ENCODE measurements around the gene TTC21A. TPM values are rescaled to one million over a fixed set of nuclear protein-coding genes. Genes with fewer than 3 reads are reported as not detected.

TTC21A gene
- total and polyA plus RNA-seq, 4 donors = 6.1 to 30.4 (median 11.7) TPM

- WGBS, 2 donors = 37 to 38% methylated on average over 5 of the region's 5 CpGs
- H3K9ac ChIP-seq (ENCODE audit: insufficient read depth in 1 of 2, low read length in 2 of 2) = peak overlapping the region in 1 of 2 donors; percentile 86
- H3K27ac ChIP-seq (ENCODE audit: low read depth in 1 of 2, low read length in 1 of 2) = peak overlapping the region; percentile 98 to 100
Measured at GRCh38 chr3:39150148-39150802, 42.8 kb downstream of the TTC21A start.

GRCh38 chr3:39150803-39151631 lies 43.5 kb downstream of the TTC21A start:
- peaks cover 21 to 71% (median 46%) of the 10 kb centered on the region in 5 donors for H3K4me1 ChIP-seq (ENCODE audit: control insufficient read depth in 5 of 5, insufficient read depth in 5 of 5, low read length in 5 of 5)
- DNase-seq = peak; percentile 92 to 96 (median 93)

More at GRCh38 chr3:39150148-39150802, 42.8 kb downstream of the TTC21A start:
- Histone ChIP-seq H3K9me3 (ENCODE audit: control insufficient read depth in 4 of 4, insufficient read depth in 3 of 4, low read length in 3 of 4) (no peaks in the 10 kb centered on the region), H3K4me1 (ENCODE audit: control insufficient read depth in 5 of 5, insufficient read depth in 5 of 5, low read length in 5 of 5) (peaks cover 21 to 71% (median 47%) of the 10 kb centered on the region in 5 donors), H3K27me3 (ENCODE audit: control insufficient read depth in 3 of 3, insufficient read depth in 3 of 3, low read length in 2 of 3) (no peaks in the 10 kb centered on the region), H3K4me3 (no peak overlapping the region), H3K36me3 (ENCODE audit: control insufficient read depth in 4 of 4, insufficient read depth in 4 of 4, low read length in 4 of 4) (peaks cover 0 to 9% (median 4%) of the 10 kb centered on the region in 4 donors)
- peak in 1 of 3 donors; percentile 29 for DNase-seq
- ATAC-seq (ENCODE audit: insufficient read depth, low FRiP score) = no peak
- TF ChIP-seq CTCF (IDR thresholded peaks at IDR 0.05; ENCODE audit: control extremely low read depth, extremely low read depth) = no peak

GRCh38 chr3:39153977-39154279 lies 46.4 kb downstream of the TTC21A start:
- WGBS, 2 donors = 29 to 48% methylated on average over 9 of the region's 9 CpGs
- ATAC-seq (ENCODE audit: insufficient read depth, low FRiP score) = no peak
- Histone ChIP-seq H3K27me3 (ENCODE audit: control insufficient read depth in 3 of 3, insufficient read depth in 3 of 3, low read length in 2 of 3) (no peaks in the 10 kb centered on the region), H3K4me1 (ENCODE audit: control insufficient read depth in 5 of 5, insufficient read depth in 5 of 5, low read length in 5 of 5) (peaks cover 0 to 48% (median 19%) of the 10 kb centered on the region in 5 donors), H3K27ac (ENCODE audit: low read depth in 1 of 2, low read length in 1 of 2) (peak overlapping the region; percentile 72 to 93), H3K36me3 (ENCODE audit: control insufficient read depth in 4 of 4, insufficient read depth in 4 of 4, low read length in 4 of 4) (no peaks in the 10 kb centered on the region), H3K4me3 (peak overlapping the region; percentile 23), H3K9me3 (ENCODE audit: control insufficient read depth in 4 of 4, insufficient read depth in 3 of 4, low read length in 3 of 4) (no peaks in the 10 kb centered on the region), H3K9ac (ENCODE audit: insufficient read depth in 1 of 2, low read length in 2 of 2) (no peak overlapping the region)
- DNase-seq = no peak
- no peak for TF ChIP-seq CTCF (IDR thresholded peaks at IDR 0.05; ENCODE audit: control extremely low read depth, extremely low read depth)

More at GRCh38 chr3:39150803-39151631, 43.5 kb downstream of the TTC21A start:
- ATAC-seq (ENCODE audit: insufficient read depth, low FRiP score) = peak; percentile 2
- Histone ChIP-seq H3K27me3 (ENCODE audit: control insufficient read depth in 3 of 3, insufficient read depth in 3 of 3, low read length in 2 of 3) (no peaks in the 10 kb centered on the region), H3K27ac (ENCODE audit: low read depth in 1 of 2, low read length in 1 of 2) (peak overlapping the region; percentile 98 to 100), H3K9me3 (ENCODE audit: control insufficient read depth in 4 of 4, insufficient read depth in 3 of 4, low read length in 3 of 4) (no peaks in the 10 kb centered on the region), H3K4me3 (peak overlapping the region; percentile 85), H3K36me3 (ENCODE audit: control insufficient read depth in 4 of 4, insufficient read depth in 4 of 4, low read length in 4 of 4) (peaks cover 0 to 6% (median 1%) of the 10 kb centered on the region in 4 donors), H3K9ac (ENCODE audit: insufficient read depth in 1 of 2, low read length in 2 of 2) (peak overlapping the region in 1 of 2 donors; percentile 86)
- 22 to 48% methylated on average over 9 of the region's 9 CpGs for WGBS, 2 donors
- no peak for TF ChIP-seq CTCF (IDR thresholded peaks at IDR 0.05; ENCODE audit: control extremely low read depth, extremely low read depth)

Data from lung (tissue), 12 donors.